Transverse colon (tissue), 4 donors: ENCODE data around the gene FBF1. TPM values are rescaled to one million over a fixed set of nuclear protein-coding genes. Genes with fewer than 3 reads are reported as not detected.

Experiments
- DNase-seq: peaks from one replicate; pipeline ENCODE4 v3.0.0-alpha.2; 2019
- H3K27ac ChIP-seq, 4 donors: fragments of 200-600 bp; sonication (generic); 2 replicates each; pipeline ENCODE4 v1.5.1; 2016 to 2018; ENCODE audit warnings: inconsistent platforms in 4 of 4
- H3K27me3 ChIP-seq: fragments of 200-600 bp; sonication (generic); 2 replicates; pipeline ENCODE4 v1.5.1; 2017; ENCODE audit warnings: inconsistent platforms
- H3K36me3 ChIP-seq, 4 donors: fragments of 200-600 bp; sonication (generic); 2 replicates each; pipeline ENCODE4 v1.5.1; 2017 to 2019; ENCODE audit warnings: inconsistent platforms in 4 of 4
- H3K4me1 ChIP-seq, 4 donors: fragments of 200-600 bp; sonication (generic); 2 replicates each; pipeline ENCODE4 v1.5.1; 2017 to 2020; ENCODE audit warnings: inconsistent platforms in 4 of 4
- H3K4me3 ChIP-seq, 4 donors: fragments of 200-600 bp; sonication (generic); 1 replicate in 1 of 4; 2 replicates in 3 of 4; pipeline versions ENCODE4 v1.5.1 to v1.6.1; 2017 to 2019; ENCODE audit warnings: inconsistent platforms in 4 of 4
- H3K9me3 ChIP-seq, 2 donors: fragments of 200-600 bp; sonication (generic); 2 replicates each; pipeline ENCODE4 v1.5.1; 2017 to 2019; ENCODE audit warnings: inconsistent platforms in 2 of 2
- CTCF ChIP-seq, 5 experiments: fragments of 200-600 bp in 3 of 5; fragments of 450-650 bp in 2 of 5; sonication (generic) in 3 of 5; IDR thresholded peaks; 1 replicate in 2 of 5; 2 replicates in 3 of 5; pipeline ENCODE4 v1.5.1; 2016 to 2017; ENCODE audit warnings: antibody characterized with exemption in 5 of 5, inconsistent platforms in 3 of 5, mild to moderate bottlenecking in 2 of 5, moderate library complexity in 1 of 5
- EP300 ChIP-seq: sonication (generic); formaldehyde crosslinking; IDR thresholded peaks from one replicate; pipeline ENCODE4 v1.6.1; 2017; ENCODE audit warnings: antibody characterized with exemption, low read depth
- POLR2A ChIP-seq: fragments of 450-650 bp; IDR thresholded peaks from one replicate; pipeline ENCODE4 v1.6.1; 2016; ENCODE audit warnings: antibody characterized with exemption, mild to moderate bottlenecking, moderate library complexity
- POLR2AphosphoS5 ChIP-seq, 3 donors: sonication (generic); formaldehyde crosslinking; IDR thresholded peaks; one replicate each; pipeline ENCODE4 v1.6.1; 2016; ENCODE audit warnings: antibody characterized with exemption in 3 of 3
- WGBS, 2 donors: methylation state at CpG; one replicate each; pipeline ENCODE4 v1.1.5; 2018; ENCODE audit warnings: low coverage in 1 of 2; 5-methylcytosine and 5-hydroxymethylcytosine counted together
- in situ Hi-C, 4 donors: fragments of 200-750 bp; cut with MboI; loops; one replicate each; pipeline versions ENCODE4 v1.15.0 to v1.15.1; 2017; ENCODE audit warnings: low sequenced_read_pairs in 3 of 4, low pct_ligation_motif_present in 1 of 4, low pct_unique_long_range_greater_than_20kb in 1 of 4
- intact Hi-C: fragments of 100-400 bp; cut with DNase I; formaldehyde crosslinking; loops from one replicate; pipeline ENCODE4 v1.15.1; 2023; ENCODE audit warnings: low total_unique reads
- total RNA-seq, 4 donors: library from RNA; depleted of rRNA; stranded (reverse); fragments of >200 nt; gene quantifications; one replicate each; pipeline ENCODE4 v1.1.0, GENCODE V29; 2016

FBF1 gene
- total RNA-seq, 4 donors from 2014 or later, result 2.9 to 29.9 (median 7.9) TPM

GRCh38 chr17:75876190-75876937 is 64.5 kb downstream of the FBF1 start:
- intact Hi-C loops, result loop anchor here (5.0 kb wide), 1 partner anchor 851 kb away; the partner anchor contains the start of genes JMJD6 and METTL23
- H3K27me3 ChIP-seq, result no peaks in the 10 kb centered on the region
- peak overlapping the region; percentile 63 to 76 (median 70) for H3K4me3 ChIP-seq
- no peaks in the 10 kb centered on the region for H3K9me3 ChIP-seq
- TF ChIP-seq EP300 (no peak), POLR2AphosphoS5 (IDR thresholded peaks at IDR 0.05) (peak; percentile 47 to 68 (median 55)), POLR2A (peak; percentile 53), CTCF (IDR thresholded peaks at IDR 0.05) (peak in 3 of 5 experiments; percentile 13 to 48 (median 40))
- DNase-seq, result peak; percentile 86
- WGBS, 2 donors, result 10% methylated on average over 23 of the region's 26 CpGs; no CpG with 5 or more reads in 1 of the 2 donors
- no peaks in the 10 kb centered on the region for H3K36me3 ChIP-seq
- in situ Hi-C loops, result loop anchor here in 1 of 4 donors (25.0 kb wide), 1 partner anchor 114 kb away; the partner anchor contains the start of gene GALK1
- peak overlapping the region; percentile 94 to 97 (median 96) for H3K27ac ChIP-seq
- peaks cover 42 to 61% (median 51%) of the 10 kb centered on the region in 4 donors for H3K4me1 ChIP-seq

GRCh38 chr17:75875940-75876189 is 65.0 kb downstream of the FBF1 start:
- intact Hi-C loops (loop anchor here (5.0 kb wide), 1 partner anchor 851 kb away; the partner anchor contains the start of genes JMJD6 and METTL23), in situ Hi-C loops (loop anchor here in 1 of 4 donors (25.0 kb wide), 1 partner anchor 114 kb away; the partner anchor contains the start of gene GALK1)
- WGBS, 2 donors, result 13% methylated on average over 5 of the region's 5 CpGs; no CpG with 5 or more reads in 1 of the 2 donors
- no peaks in the 10 kb centered on the region for H3K9me3 ChIP-seq
- H3K27ac ChIP-seq, result peak overlapping the region; percentile 94 to 97 (median 96)
- H3K27me3 ChIP-seq, result no peaks in the 10 kb centered on the region
- no peaks in the 10 kb centered on the region for H3K36me3 ChIP-seq
- H3K4me1 ChIP-seq, result peaks cover 42 to 62% (median 51%) of the 10 kb centered on the region in 4 donors
- H3K4me3 ChIP-seq, result peak overlapping the region in 3 of 4 donors; percentile 67 to 76 (median 73)
- TF ChIP-seq CTCF (IDR thresholded peaks at IDR 0.05), result no peak
- TF ChIP-seq EP300, result no peak
- no peak for TF ChIP-seq POLR2AphosphoS5 (IDR thresholded peaks at IDR 0.05)
- no peak for TF ChIP-seq POLR2A
- DNase-seq, result no peak

- DNase-seq, result peak; percentile 59
- Histone ChIP-seq H3K9me3 (no peaks in the 10 kb centered on the region), H3K27ac (peak overlapping the region; percentile 94 to 97 (median 96)), H3K4me3 (peak overlapping the region in 2 of 4 donors; percentile 73 to 76), H3K4me1 (peaks cover 42 to 66% (median 51%) of the 10 kb centered on the region in 4 donors), H3K27me3 (no peaks in the 10 kb centered on the region), H3K36me3 (no peaks in the 10 kb centered on the region)
- in situ Hi-C loops (loop anchor here in 1 of 4 donors (25.0 kb wide), 1 partner anchor 113 kb away; the partner anchor contains the start of gene GALK1), intact Hi-C loops (loop anchor here (5.0 kb wide), 1 partner anchor 852 kb away; the partner anchor contains the start of genes JMJD6 and METTL23)
- WGBS, 2 donors, result 44% methylated on average over 18 of the region's 18 CpGs; no CpG with 5 or more reads in 1 of the 2 donors
- TF ChIP-seq POLR2AphosphoS5 (IDR thresholded peaks at IDR 0.05), result no peak
- no peak for TF ChIP-seq POLR2A
- no peak for TF ChIP-seq EP300
- TF ChIP-seq CTCF (IDR thresholded peaks at IDR 0.05), result no peak
Observed at GRCh38 chr17:75875182-75875939, 65.5 kb downstream of the FBF1 start.
